Measurements from ENCODE around the gene KANSL1.

The KANSL1 gene

DNA sequence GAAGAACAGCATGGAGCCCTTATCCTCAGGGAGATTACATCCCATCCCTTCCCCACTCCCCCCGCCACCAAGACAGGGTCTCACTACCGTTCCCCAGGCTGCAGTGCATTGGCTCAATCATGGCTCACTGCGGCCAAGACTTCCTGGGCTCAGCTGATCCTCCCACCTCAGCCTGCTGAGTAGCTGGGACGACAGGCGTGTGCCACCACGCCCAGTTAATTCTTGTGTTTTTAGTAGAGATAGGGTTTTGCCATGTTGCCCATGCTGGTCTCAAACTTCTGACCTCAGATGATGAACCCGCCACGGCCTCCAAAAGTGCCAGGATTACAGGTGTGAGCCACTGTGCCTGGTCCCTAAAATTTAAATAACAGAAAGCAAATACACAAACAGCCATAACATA, 145.4 kb downstream of the KANSL1 start:
- TF ChIP-seq, protein P1, sequence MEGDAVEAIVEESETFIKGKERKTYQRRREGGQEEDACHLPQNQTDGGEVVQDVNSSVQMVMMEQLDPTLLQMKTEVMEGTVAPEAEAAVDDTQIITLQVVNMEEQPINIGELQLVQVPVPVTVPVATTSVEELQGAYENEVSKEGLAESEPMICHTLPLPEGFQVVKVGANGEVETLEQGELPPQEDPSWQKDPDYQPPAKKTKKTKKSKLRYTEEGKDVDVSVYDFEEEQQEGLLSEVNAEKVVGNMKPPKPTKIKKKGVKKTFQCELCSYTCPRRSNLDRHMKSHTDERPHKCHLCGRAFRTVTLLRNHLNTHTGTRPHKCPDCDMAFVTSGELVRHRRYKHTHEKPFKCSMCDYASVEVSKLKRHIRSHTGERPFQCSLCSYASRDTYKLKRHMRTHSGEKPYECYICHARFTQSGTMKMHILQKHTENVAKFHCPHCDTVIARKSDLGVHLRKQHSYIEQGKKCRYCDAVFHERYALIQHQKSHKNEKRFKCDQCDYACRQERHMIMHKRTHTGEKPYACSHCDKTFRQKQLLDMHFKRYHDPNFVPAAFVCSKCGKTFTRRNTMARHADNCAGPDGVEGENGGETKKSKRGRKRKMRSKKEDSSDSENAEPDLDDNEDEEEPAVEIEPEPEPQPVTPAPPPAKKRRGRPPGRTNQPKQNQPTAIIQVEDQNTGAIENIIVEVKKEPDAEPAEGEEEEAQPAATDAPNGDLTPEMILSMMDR (conservative IDR thresholded peaks at IDR 0.05; ENCODE audit: low read depth): no peak
- H3K27ac ChIP-seq: no peak overlapping the region
- CTCF ChIA-PET: no interaction called here
- POLR2A ChIA-PET (ENCODE audit: low non-redundant PET): no interaction called here
- DNase-seq (ENCODE audit: low spot score): no peak

DNA sequence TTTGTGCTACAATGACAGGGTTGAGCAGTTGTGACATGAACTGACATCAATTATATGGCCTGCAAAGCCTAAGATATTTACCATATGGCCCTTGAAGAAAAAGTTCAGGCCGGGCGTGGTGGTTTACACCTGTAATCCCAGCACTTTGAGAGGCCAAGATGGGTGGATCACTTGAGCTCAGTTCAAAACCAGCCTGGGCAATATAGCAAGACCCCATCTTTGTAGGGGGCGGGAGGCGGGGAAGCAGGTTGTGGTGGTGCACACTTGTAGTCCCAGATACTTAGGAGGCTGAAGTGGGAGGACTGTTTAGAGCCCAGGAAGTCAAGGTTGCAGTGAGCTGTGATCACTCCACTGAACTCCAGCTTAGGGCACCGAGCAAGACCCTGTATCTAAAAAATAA, 145.8 kb downstream of the KANSL1 start:
- TF ChIP-seq, protein P1 (conservative IDR thresholded peaks at IDR 0.05; ENCODE audit: low read depth): no peak
- no peak overlapping the region for H3K27ac ChIP-seq
- ChIA-PET CTCF (no interaction called here), POLR2A (ENCODE audit: low non-redundant PET) (no interaction called here)
- no peak for DNase-seq (ENCODE audit: low spot score)

DNA sequence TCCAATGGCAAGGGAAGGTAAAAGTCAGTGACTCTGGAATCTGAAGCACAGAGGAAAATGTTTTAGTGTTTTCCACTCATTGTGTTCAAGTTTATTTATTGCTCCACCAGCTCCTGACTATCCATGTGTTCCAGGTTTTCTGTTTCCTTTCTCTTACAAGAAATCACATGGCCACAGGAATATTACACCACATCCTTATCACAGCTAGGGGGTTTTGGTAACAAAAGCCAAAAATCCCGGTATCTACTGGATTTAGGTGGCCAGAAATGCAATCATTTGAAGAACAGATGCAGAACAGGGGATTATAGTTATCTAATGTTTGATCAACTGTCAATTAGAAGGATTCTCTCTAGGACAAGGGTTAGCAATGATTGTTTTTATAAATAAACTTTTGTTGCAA, 146.3 kb downstream of the KANSL1 start:
- TF ChIP-seq, protein P1 (conservative IDR thresholded peaks at IDR 0.05; ENCODE audit: low read depth): no peak
- CTCF ChIA-PET: no interaction called here
- no peak for DNase-seq (ENCODE audit: low spot score)
- H3K27ac ChIP-seq: no peak overlapping the region
- POLR2A ChIA-PET (ENCODE audit: low non-redundant PET): no interaction called here

DNA sequence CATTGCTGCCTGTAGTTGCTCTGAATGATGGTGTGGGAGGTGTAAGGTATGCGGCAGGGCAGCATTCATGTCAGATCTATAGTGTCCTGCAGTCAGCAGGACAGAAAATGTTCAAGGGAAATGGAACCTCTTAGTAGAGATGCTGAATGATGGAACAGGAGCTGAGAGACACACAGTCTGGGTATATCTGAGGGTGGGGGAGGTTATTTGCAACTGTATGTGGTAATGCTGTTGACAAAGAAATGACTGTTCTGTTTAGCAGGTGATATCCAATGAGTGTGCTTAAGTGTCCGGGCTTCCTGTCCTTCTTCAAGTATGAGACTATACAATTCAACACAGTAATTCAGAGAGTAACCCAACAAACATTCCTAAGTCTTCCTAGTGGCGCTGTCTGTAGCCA, 147.6 kb downstream of the KANSL1 start:
- no peak overlapping the region for H3K27ac ChIP-seq
- TF ChIP-seq, protein P1 (conservative IDR thresholded peaks at IDR 0.05; ENCODE audit: low read depth): no peak
- ChIA-PET CTCF (no interaction called here), POLR2A (ENCODE audit: low non-redundant PET) (no interaction called here)
- no peak for DNase-seq (ENCODE audit: low spot score)

DNA sequence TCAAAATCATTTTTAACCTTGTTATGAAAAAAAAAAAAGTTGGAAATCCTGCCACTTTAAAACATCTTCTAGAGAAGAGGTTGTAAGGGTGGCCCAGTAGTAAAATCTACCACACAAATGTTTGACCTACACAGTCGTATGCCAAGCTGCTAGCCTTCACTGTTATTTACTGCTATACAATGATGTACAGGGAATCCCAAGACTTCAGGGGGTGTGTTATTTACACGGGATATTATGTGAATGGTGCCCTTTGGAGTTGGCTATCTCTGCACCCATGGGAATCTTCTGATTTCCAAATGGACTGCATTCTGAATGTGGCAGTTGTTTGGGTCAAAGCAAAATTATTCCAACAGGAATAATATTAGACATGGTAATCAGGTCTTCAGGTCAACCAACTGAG, 148.2 kb downstream of the KANSL1 start:
- H3K27ac ChIP-seq: no peak overlapping the region

DNA sequence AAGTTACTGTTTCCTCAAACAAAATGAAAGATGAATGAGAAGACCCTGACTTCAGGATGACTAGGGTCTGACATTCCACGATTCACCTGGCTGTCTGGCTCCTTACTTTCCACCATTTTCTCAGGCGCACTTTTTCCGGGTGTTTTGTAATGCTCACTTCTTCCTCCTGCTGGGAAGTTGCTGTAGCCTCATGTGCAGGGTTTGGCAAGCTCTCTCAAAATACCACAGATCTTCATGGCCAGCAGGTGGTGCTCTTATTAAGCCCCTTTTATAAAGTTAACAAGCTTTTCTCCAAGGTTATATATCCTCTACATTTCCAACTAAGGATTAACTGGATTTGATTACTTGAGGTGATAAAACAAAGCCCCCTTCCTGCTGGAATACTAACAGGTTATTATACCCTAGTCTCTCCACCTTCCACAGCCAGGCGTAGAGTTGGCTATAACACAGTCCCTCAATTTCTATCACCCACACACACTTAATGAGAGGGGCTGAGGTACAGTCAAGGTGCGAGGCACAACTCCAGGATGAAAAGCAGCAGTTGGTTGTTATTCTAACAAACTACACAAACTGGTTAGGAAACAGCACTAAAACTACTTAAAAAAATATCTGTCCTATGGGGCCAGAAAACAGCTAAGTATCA, 148.8 kb downstream of the KANSL1 start:
- peak; percentile 46 for DNase-seq (ENCODE audit: low spot score)
- H3K27ac ChIP-seq: no peak overlapping the region
- ChIA-PET CTCF (interaction anchor here (0.6 to 1.6 kb wide), 12 partner anchors 8 to 168 kb away, joined by 3 to 11 read pairs (median 4); partner anchors contain the start of gene KANSL1), POLR2A (ENCODE audit: low non-redundant PET) (no interaction called here)
- TF ChIP-seq, protein P1 (conservative IDR thresholded peaks at IDR 0.05; ENCODE audit: low read depth): peak; percentile 84

More for the DNA sequence above, 148.2 kb downstream of the KANSL1 start:
- TF ChIP-seq, protein P1 (conservative IDR thresholded peaks at IDR 0.05; ENCODE audit: low read depth): no peak
- ChIA-PET CTCF (interaction anchor here (0.6 to 1.6 kb wide), 11 partner anchors 9 to 168 kb away, joined by 3 to 11 read pairs (median 3); partner anchors contain the start of gene KANSL1), POLR2A (ENCODE audit: low non-redundant PET) (no interaction called here)
- no peak for DNase-seq (ENCODE audit: low spot score)

Data from RWPE1 (cell line).